SW480 (cell line): Measurements from ENCODE around the gene ARHGEF28.

Experiments used
- DNase-seq: peaks from one replicate; pipeline ENCODE4 v3.0.0-alpha.2; 2016; ENCODE audit warnings: low spot score

Gene ARHGEF28

GRCh38 chr5:73625944-73626811 is at the start of gene ARHGEF28:
Gene ARHGEF28, plus strand, starts transcription at chr5:73626196. Its CDS starts 58,656 bp downstream, at chr5:73684852.
- peak; percentile 66 for DNase-seq

- DNase-seq, result no peak
Observed at GRCh38 chr5:73582285-73583145, 43.5 kb upstream of the ARHGEF28 start.

GRCh38 chr5:73587923-73588322 is 38.1 kb upstream of the ARHGEF28 start:
- no peak for DNase-seq

- DNase-seq, result peak; percentile 69
Observed at GRCh38 chr5:73591102-73591695, 34.8 kb upstream of the ARHGEF28 start.

GRCh38 chr5:73591698-73592501 is 34.1 kb upstream of the ARHGEF28 start:
- no peak for DNase-seq

- no peak for DNase-seq
Observed at GRCh38 chr5:73592551-73592950, 33.4 kb upstream of the ARHGEF28 start.

- DNase-seq, result peak; percentile 41
Observed at GRCh38 chr5:73596705-73597328, 29.2 kb upstream of the ARHGEF28 start.

GRCh38 chr5:73599380-73599779 is 26.6 kb upstream of the ARHGEF28 start:
- DNase-seq, result no peak

- no peak for DNase-seq
Observed at GRCh38 chr5:73603998-73604397, 22.0 kb upstream of the ARHGEF28 start.

GRCh38 chr5:73605223-73606087 is 20.5 kb upstream of the ARHGEF28 start:
- no peak for DNase-seq

GRCh38 chr5:73606206-73606753 is 19.7 kb upstream of the ARHGEF28 start:
- DNase-seq, result no peak

- DNase-seq, result no peak
Observed at GRCh38 chr5:73607228-73607627, 18.8 kb upstream of the ARHGEF28 start.

GRCh38 chr5:73612799-73613198 is 13.2 kb upstream of the ARHGEF28 start:
- DNase-seq, result no peak

- DNase-seq, result no peak
Observed at GRCh38 chr5:73615085-73615484, 10.9 kb upstream of the ARHGEF28 start.

- DNase-seq, result no peak
Observed at GRCh38 chr5:73615947-73616346, 10.0 kb upstream of the ARHGEF28 start.

GRCh38 chr5:73617510-73618279 is 8.3 kb upstream of the ARHGEF28 start:
- no peak for DNase-seq

GRCh38 chr5:73619606-73620333 is 6.2 kb upstream of the ARHGEF28 start:
- DNase-seq, result no peak

GRCh38 chr5:73620334-73620687 is 5.7 kb upstream of the ARHGEF28 start:
- no peak for DNase-seq

- DNase-seq, result no peak
Observed at GRCh38 chr5:73623060-73623459, 2.9 kb upstream of the ARHGEF28 start.
